HepG2 (cell line): ENCODE results near the gene TMEM240. TPM values are rescaled to one million over a fixed set of nuclear protein-coding genes. Genes with fewer than 3 reads are reported as not detected.

Experiments used
- CBX1 ChIP-seq: IDR thresholded peaks from one replicate; pipeline ENCODE4 v1.6.1; 2016; ENCODE audit warnings: antibody characterized with exemption, low read depth
- ELF4 ChIP-seq: sonication (generic); formaldehyde crosslinking; IDR thresholded peaks from 2 replicates; pipeline ENCODE4 v1.5.0; 2020; ENCODE audit warnings: missing genetic modification reagents, mild to moderate bottlenecking, moderate library complexity, borderline replicate concordance
- GATAD2A ChIP-seq: IDR thresholded peaks from 2 replicates; pipeline ENCODE4 v1.6.1; 2016
- HDAC6 ChIP-seq: fragments of 200-600 bp; sonication (generic); IDR thresholded peaks from 2 replicates; pipeline ENCODE4 v1.7.0; 2017; ENCODE audit warnings: mild to moderate bottlenecking, antibody characterized with exemption, low read length, low read depth
- IKZF4 ChIP-seq: sonication (generic); formaldehyde crosslinking; IDR thresholded peaks from 2 replicates; pipeline ENCODE4 v1.5.1; 2020; ENCODE audit warnings: borderline replicate concordance, mild to moderate bottlenecking, low read depth, missing genetic modification reagents; ENCODE audit errors: not compliant biosample characterization
- KDM2A ChIP-seq: sonication (generic); formaldehyde crosslinking; IDR thresholded peaks from 2 replicates; pipeline ENCODE4 v1.4.0; 2020; ENCODE audit warnings: low read depth, missing genetic modification reagents, borderline replicate concordance
- MAF1 ChIP-seq: sonication (generic); formaldehyde crosslinking; IDR thresholded peaks from 2 replicates; pipeline ENCODE4 v1.5.0; 2020; ENCODE audit warnings: missing genetic modification reagents, borderline replicate concordance
- NFRKB ChIP-seq: fragments of 450-650 bp; IDR thresholded peaks from 2 replicates; pipeline ENCODE4 v1.6.1; 2017
- SMYD3 ChIP-seq: sonication (generic); formaldehyde crosslinking; IDR thresholded peaks from 2 replicates; pipeline ENCODE4 v1.8.1; 2023; ENCODE audit warnings: mild to moderate bottlenecking, missing genetic modification reagents
- YY1 ChIP-seq: IDR thresholded peaks from 2 replicates; pipeline ENCODE4 v1.6.1; 2011; ENCODE audit warnings: low read length, low read depth, moderate library complexity, mild to moderate bottlenecking; ENCODE audit not compliant: insufficient read depth, insufficient replicate concordance
- ZMYM4 ChIP-seq: sonication (generic); formaldehyde crosslinking; IDR thresholded peaks from 2 replicates; pipeline ENCODE4 v1.8.1; 2023; ENCODE audit warnings: mild to moderate bottlenecking, missing genetic modification reagents
- ZNF101 ChIP-seq: sonication (generic); formaldehyde crosslinking; IDR thresholded peaks from 2 replicates; pipeline ENCODE4 v1.4.0; 2020; ENCODE audit warnings: mild to moderate bottlenecking, low read depth, missing genetic modification reagents, borderline replicate concordance
- ZNF225 ChIP-seq: sonication (generic); formaldehyde crosslinking; IDR thresholded peaks from 2 replicates; pipeline ENCODE4 v1.4.0; 2020; ENCODE audit warnings: mild to moderate bottlenecking, missing genetic modification reagents
- ZNF253 ChIP-seq: sonication (generic); formaldehyde crosslinking; IDR thresholded peaks from 2 replicates; pipeline ENCODE4 v1.8.0; 2022; ENCODE audit warnings: mild to moderate bottlenecking, missing genetic modification reagents, borderline replicate concordance
- ZNF615 ChIP-seq: sonication (generic); formaldehyde crosslinking; IDR thresholded peaks from 2 replicates; pipeline ENCODE4 v1.5.0; 2020; ENCODE audit warnings: mild to moderate bottlenecking, missing genetic modification reagents, borderline replicate concordance
- ZNF850 ChIP-seq: sonication (generic); formaldehyde crosslinking; conservative IDR thresholded peaks from 2 replicates; pipeline ENCODE4 v1.9.0; 2021; ENCODE audit warnings: mild to moderate bottlenecking, missing genetic modification reagents
- ZNF891 ChIP-seq: sonication (generic); formaldehyde crosslinking; IDR thresholded peaks from 2 replicates; pipeline ENCODE4 v1.5.0; 2020; ENCODE audit warnings: mild to moderate bottlenecking, missing genetic modification reagents
- polyA plus RNA-seq, 8 experiments: library from polyadenylated mRNA; depleted of rRNA in 3 of 8; stranded (reverse) in 7 of 8; unstranded in 1 of 8; fragments of >200 nt; fragmentation: Illumina TruSeq in 4 of 8; extraction: Trizol in 4 of 8; gene quantifications; 2 replicates each; pipeline versions ENCODE4 v1.2.1 to v1.2.3, GENCODE V29; 2011 to 2016; ENCODE audit warnings: low read depth in 4 of 8, missing spikeins in 1 of 8, mixed read lengths in 1 of 8; ENCODE audit not compliant: insufficient read depth in 1 of 8
- total RNA-seq, 5 experiments: library from RNA; depleted of rRNA; stranded (reverse); fragments of >200 nt; fragmentation: Illumina TruSeq; extraction: Trizol; gene quantifications; 2 replicates each; pipeline ENCODE4 v1.2.3, GENCODE V29; 2016; ENCODE audit warnings: low read depth in 1 of 5
- TF ChIP-seq, protein P1 (sequence below): sonication (generic); formaldehyde crosslinking; conservative IDR thresholded peaks from 2 replicates; pipeline ENCODE4 v1.8.0; 2022; ENCODE audit warnings: mild to moderate bottlenecking, moderate library complexity, missing genetic modification reagents
- TF ChIP-seq, protein P2 (sequence below): sonication (generic); formaldehyde crosslinking; IDR thresholded peaks from 2 replicates; pipeline ENCODE4 v1.4.0; 2020; ENCODE audit warnings: missing genetic modification reagents, mild to moderate bottlenecking, borderline replicate concordance
- TF ChIP-seq, protein P3 (sequence below): sonication (generic); formaldehyde crosslinking; IDR thresholded peaks from 2 replicates; pipeline ENCODE4 v1.5.0; 2020; ENCODE audit warnings: mild to moderate bottlenecking, missing genetic modification reagents
- TF ChIP-seq, protein P4 (sequence below): sonication (generic); formaldehyde crosslinking; IDR thresholded peaks from 2 replicates; pipeline ENCODE4 v1.9.0; 2021; ENCODE audit warnings: missing genetic modification reagents, mild to moderate bottlenecking, borderline replicate concordance

Gene TMEM240
- total and polyA plus RNA-seq, 2 of the 13 experiments (the other 11 are each of a cell fraction or from before 2014, with no cell fraction given) = 0.17 TPM; not detected in 1

DNA sequence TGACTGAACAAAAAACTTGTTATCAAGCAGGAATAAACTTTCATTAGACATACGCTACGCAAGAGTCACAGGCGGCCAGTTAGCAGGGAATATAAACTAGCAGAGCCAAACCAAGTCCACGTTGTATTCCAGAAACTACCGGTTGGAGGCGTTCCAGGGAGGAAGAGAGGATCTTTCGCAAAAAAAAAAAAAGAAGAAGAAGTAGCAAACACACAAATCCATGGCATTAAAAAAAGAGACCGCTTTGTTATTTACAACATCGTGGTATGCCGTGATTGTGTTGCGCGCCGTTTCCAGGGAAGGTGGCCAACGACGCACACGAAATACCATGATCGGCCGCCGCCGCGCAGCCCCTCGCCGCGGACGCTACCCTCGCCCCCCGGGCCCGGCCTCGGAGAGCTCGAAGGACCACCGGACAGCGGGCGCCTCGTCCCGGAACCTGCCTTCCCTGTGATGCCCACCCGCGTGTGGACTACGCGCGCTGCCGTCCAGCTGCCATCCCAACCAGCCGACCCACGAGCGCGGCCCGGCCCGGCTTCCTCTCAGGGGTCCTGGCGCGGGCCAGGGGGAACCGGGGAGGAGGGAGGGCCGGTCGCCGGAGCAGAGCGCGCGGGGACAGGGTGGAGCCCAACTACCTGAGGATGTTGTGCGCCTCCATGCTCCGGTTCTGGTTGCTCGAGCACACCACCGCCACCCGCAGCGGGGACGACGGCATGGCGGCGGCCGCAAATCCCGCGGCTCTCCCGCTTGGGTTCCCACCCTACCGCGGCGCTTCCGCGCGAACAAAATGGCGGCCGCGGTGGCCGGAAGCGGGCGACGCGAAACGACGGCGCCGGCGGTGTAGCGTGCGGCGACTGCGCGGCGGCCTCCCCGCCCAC is 33.7 kb upstream of the TMEM240 start (continued):
- TF ChIP-seq YY1 = peak; percentile 96
- peak; percentile 68; the same call in 1 of the 2 replicates for TF ChIP-seq ZNF850
- TF ChIP-seq MAF1 (CRISPR knock-in tag) = no peak
- no peak for TF ChIP-seq NFRKB
- TF ChIP-seq CBX1 = no peak
- no peak for TF ChIP-seq HDAC6
- TF ChIP-seq IKZF4 (CRISPR knock-in tag) = no peak
- no peak for TF ChIP-seq GATAD2A (CRISPR knock-in tag)
- TF ChIP-seq ZMYM4 (CRISPR knock-in tag) = peak; percentile 7; the same call in 1 of the 2 replicates
- TF ChIP-seq ZNF615 (CRISPR knock-in tag) = no peak
- TF ChIP-seq, protein P1, sequence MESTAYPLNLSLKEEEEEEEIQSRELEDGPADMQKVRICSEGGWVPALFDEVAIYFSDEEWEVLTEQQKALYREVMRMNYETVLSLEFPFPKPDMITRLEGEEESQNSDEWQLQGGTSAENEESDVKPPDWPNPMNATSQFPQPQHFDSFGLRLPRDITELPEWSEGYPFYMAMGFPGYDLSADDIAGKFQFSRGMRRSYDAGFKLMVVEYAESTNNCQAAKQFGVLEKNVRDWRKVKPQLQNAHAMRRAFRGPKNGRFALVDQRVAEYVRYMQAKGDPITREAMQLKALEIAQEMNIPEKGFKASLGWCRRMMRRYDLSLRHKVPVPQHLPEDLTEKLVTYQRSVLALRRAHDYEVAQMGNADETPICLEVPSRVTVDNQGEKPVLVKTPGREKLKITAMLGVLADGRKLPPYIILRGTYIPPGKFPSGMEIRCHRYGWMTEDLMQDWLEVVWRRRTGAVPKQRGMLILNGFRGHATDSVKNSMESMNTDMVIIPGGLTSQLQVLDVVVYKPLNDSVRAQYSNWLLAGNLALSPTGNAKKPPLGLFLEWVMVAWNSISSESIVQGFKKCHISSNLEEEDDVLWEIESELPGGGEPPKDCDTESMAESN (CRISPR knock-in tag) = no peak
- TF ChIP-seq, protein P2, sequence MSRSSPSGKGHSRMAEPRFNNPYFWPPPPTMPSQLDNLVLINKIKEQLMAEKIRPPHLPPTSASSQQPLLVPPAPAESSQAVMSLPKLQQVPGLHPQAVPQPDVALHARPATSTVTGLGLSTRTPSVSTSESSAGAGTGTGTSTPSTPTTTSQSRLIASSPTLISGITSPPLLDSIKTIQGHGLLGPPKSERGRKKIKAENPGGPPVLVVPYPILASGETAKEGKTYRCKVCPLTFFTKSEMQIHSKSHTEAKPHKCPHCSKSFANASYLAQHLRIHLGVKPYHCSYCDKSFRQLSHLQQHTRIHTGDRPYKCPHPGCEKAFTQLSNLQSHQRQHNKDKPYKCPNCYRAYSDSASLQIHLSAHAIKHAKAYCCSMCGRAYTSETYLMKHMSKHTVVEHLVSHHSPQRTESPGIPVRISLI (CRISPR knock-in tag) = no peak; the same call in 1 of the 2 replicates
- TF ChIP-seq ELF4 = no peak
- peak; percentile 77; the same call in 1 of the 2 replicates for TF ChIP-seq ZNF253 (CRISPR knock-in tag)
- TF ChIP-seq, protein P3, sequence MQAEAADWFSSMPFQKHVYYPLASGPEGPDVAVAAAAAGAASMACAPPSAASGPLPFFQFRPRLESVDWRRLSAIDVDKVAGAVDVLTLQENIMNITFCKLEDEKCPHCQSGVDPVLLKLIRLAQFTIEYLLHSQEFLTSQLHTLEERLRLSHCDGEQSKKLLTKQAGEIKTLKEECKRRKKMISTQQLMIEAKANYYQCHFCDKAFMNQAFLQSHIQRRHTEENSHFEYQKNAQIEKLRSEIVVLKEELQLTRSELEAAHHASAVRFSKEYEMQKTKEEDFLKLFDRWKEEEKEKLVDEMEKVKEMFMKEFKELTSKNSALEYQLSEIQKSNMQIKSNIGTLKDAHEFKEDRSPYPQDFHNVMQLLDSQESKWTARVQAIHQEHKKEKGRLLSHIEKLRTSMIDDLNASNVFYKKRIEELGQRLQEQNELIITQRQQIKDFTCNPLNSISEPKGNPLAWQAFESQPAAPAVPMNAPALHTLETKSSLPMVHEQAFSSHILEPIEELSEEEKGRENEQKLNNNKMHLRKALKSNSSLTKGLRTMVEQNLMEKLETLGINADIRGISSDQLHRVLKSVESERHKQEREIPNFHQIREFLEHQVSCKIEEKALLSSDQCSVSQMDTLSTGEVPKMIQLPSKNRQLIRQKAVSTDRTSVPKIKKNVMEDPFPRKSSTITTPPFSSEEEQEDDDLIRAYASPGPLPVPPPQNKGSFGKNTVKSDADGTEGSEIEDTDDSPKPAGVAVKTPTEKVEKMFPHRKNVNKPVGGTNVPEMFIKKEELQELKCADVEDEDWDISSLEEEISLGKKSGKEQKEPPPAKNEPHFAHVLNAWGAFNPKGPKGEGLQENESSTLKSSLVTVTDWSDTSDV (CRISPR knock-in tag) = peak; percentile 34; the same call in 1 of the 2 replicates
- TF ChIP-seq ZNF225 = no peak
- TF ChIP-seq ZNF101 (CRISPR knock-in tag) = 0 out of 2 replicates have a peak, but pooled peaks have one; percentile 48
- no peak for TF ChIP-seq SMYD3 (CRISPR knock-in tag)
- TF ChIP-seq KDM2A (CRISPR knock-in tag) = peak; percentile 46; the same call in 1 of the 2 replicates
- peak; percentile 64 for TF ChIP-seq ZNF891 (CRISPR knock-in tag)
- TF ChIP-seq, protein P4, sequence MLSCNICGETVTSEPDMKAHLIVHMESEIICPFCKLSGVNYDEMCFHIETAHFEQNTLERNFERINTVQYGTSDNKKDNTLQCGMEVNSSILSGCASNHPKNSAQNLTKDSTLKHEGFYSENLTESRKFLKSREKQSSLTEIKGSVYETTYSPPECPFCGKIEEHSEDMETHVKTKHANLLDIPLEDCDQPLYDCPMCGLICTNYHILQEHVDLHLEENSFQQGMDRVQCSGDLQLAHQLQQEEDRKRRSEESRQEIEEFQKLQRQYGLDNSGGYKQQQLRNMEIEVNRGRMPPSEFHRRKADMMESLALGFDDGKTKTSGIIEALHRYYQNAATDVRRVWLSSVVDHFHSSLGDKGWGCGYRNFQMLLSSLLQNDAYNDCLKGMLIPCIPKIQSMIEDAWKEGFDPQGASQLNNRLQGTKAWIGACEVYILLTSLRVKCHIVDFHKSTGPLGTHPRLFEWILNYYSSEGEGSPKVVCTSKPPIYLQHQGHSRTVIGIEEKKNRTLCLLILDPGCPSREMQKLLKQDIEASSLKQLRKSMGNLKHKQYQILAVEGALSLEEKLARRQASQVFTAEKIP (CRISPR knock-in tag) = no peak
